Aorta (tissue), 5 donors: ENCODE measurements around the gene CFAP61. TPM values are rescaled to one million over a fixed set of nuclear protein-coding genes. Genes with fewer than 3 reads are reported as not detected.
"Not testable (repeated sequence)": the region's sequence is repeated elsewhere in the genome, so short reads cannot be mapped to it uniquely, and the experiment has no call there.

Experiments used
- ATAC-seq: fragments of 200-7000 bp; cut with Tn5 transposase; one replicate; pipeline ENCODE4 v1.9.1; 2022; ENCODE audit warnings: moderate library complexity; ENCODE audit not compliant: low FRiP score
- DNase-seq, 2 donors: peaks; one replicate each; pipeline ENCODE4 v3.0.0-alpha.2; 2020
- H3K27ac ChIP-seq, 2 donors: one replicate each; pipeline ENCODE4 v1.5.1; 2013; ENCODE audit warnings: low read length in 2 of 2, mild to moderate bottlenecking in 2 of 2, moderate library complexity in 2 of 2, control low read depth in 1 of 2, inconsistent platforms in 1 of 2, low read depth in 1 of 2
- H3K27me3 ChIP-seq, 2 donors: one replicate each; pipeline ENCODE4 v1.6.1; 2013; ENCODE audit warnings: control low read depth in 1 of 2, low read length in 1 of 2, mild to moderate bottlenecking in 1 of 2, moderate library complexity in 1 of 2; ENCODE audit not compliant: insufficient read depth in 2 of 2, control insufficient read depth in 1 of 2
- H3K36me3 ChIP-seq, 2 donors: one replicate each; pipeline ENCODE4 v1.6.1; 2013; ENCODE audit warnings: control low read depth in 1 of 2, low read length in 1 of 2, mild to moderate bottlenecking in 1 of 2; ENCODE audit not compliant: insufficient read depth in 2 of 2, control insufficient read depth in 1 of 2
- H3K4me1 ChIP-seq, 2 donors: one replicate each; pipeline ENCODE4 v1.6.1; 2013; ENCODE audit warnings: low read length in 2 of 2, control low read depth in 1 of 2, mild to moderate bottlenecking in 1 of 2, moderate library complexity in 1 of 2; ENCODE audit not compliant: insufficient read depth in 2 of 2, control insufficient read depth in 1 of 2
- H3K4me3 ChIP-seq, 2 donors: one replicate each; pipeline ENCODE4 v1.5.1; 2013; ENCODE audit warnings: low read length in 2 of 2, control low read depth in 1 of 2, mild to moderate bottlenecking in 1 of 2
- H3K9me3 ChIP-seq: one replicate; pipeline ENCODE4 v1.6.1; 2013; ENCODE audit warnings: mild to moderate bottlenecking, low read length; ENCODE audit not compliant: control insufficient read depth
- WGBS, 2 donors: extraction: QIAGEN DNeasy Blood & Tissue Kit; methylation state at CpG; one replicate each; pipeline ENCODE4 v1.1.7; 2013; 5-methylcytosine and 5-hydroxymethylcytosine counted together
- intact Hi-C, 2 donors: fragments of 100-400 bp; cut with DNase I; formaldehyde crosslinking; loops; one replicate each; pipeline versions ENCODE4 v1.14.2 to v1.15.0; 2022
- polyA plus RNA-seq, 2 donors: library from polyadenylated mRNA; stranded (reverse); fragments of 200-250 nt; gene quantifications; one replicate each; pipeline ENCODE4 v1.2.3, GENCODE V29; 2013
- total RNA-seq, 2 donors: library from RNA; stranded (reverse); fragmentation: NEBNext Ultra II Directional; extraction: Animal tissue kit (Norgen Biotek cat#: 25700); gene quantifications; one replicate each; pipeline ENCODE4 v1.2.1, GENCODE V29; 2021
- donor health status: healthy with polysubstance abuse.
- donor health status: Bipolar disorder and iron deficiency.
- donor health status: DM: no; HTN: no; CAD: no.
- donor health status: DM: no; HTN: no; CAD: no.
- donor health status: DM: yes; HTN: yes; CAD: no.

CFAP61 gene
- total and polyA plus RNA-seq, 4 donors: 0.18 to 2.0 (median 0.91) TPM; not detected in 1

DNA sequence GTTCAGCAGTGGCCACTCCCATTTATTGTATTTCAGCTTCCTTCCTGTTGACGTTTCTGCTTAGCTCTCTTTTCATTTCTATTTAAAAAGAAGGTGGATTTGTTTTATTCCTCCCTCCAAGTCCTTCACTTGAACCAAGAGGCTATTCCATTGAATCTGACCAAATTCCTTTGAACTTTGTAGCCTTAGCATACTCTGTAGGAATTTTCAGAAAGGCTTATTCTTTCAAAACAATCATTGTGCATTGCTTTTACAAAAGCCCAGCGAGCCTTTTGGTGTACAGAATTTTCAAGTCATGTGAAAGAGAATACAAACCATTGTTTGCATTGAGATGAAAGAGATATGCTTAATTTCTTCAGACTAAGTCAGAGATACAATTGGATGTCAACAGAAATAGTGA lies 164.6 kb downstream of the CFAP61 start:
- intact Hi-C loops: no loop called here
- H3K27me3 ChIP-seq: no peaks in the 10 kb centered on the region
- H3K4me1 ChIP-seq: no peaks in the 10 kb centered on the region
- H3K27ac ChIP-seq: no peak overlapping the region
- no peaks in the 10 kb centered on the region for H3K36me3 ChIP-seq
- DNase-seq (no peak), ATAC-seq (no peak)
- no peak overlapping the region for H3K4me3 ChIP-seq
- peaks cover 1% of the 10 kb centered on the region for H3K9me3 ChIP-seq
- 47% methylated on average over 2 of the region's 2 CpGs for WGBS, 2 donors

GRCh38 chr20:20217621-20218020 lies 165.3 kb downstream of the CFAP61 start:
- Histone ChIP-seq H3K9me3 (peaks cover 1% of the 10 kb centered on the region), H3K27me3 (no peaks in the 10 kb centered on the region), H3K27ac (no peak overlapping the region), H3K4me1 (no peaks in the 10 kb centered on the region), H3K36me3 (no peaks in the 10 kb centered on the region), H3K4me3 (no peak overlapping the region)
- intact Hi-C loops: no loop called here
- ATAC-seq (no peak), DNase-seq (no peak)
- 20 to 41% methylated on average over 1 of the region's 1 CpG for WGBS, 2 donors

- H3K36me3 ChIP-seq, intact Hi-C loops, H3K27ac ChIP-seq, H3K27me3 ChIP-seq, H3K4me3 ChIP-seq, H3K4me1 ChIP-seq, H3K9me3 ChIP-seq, ATAC-seq, DNase-seq: not testable (repeated sequence)
- 79 to 83% methylated on average over 4 of the region's 4 CpGs for WGBS, 2 donors
Measured at GRCh38 chr20:20218106-20218505, 165.8 kb downstream of the CFAP61 start.

- no peak overlapping the region for H3K4me3 ChIP-seq
- WGBS, 2 donors: 86 to 88% methylated on average over 2 of the region's 2 CpGs
- no peaks in the 10 kb centered on the region for H3K36me3 ChIP-seq
- intact Hi-C loops: no loop called here
- H3K27me3 ChIP-seq: no peaks in the 10 kb centered on the region
- DNase-seq (no peak), ATAC-seq (no peak)
- no peaks in the 10 kb centered on the region for H3K4me1 ChIP-seq
- H3K9me3 ChIP-seq: peaks cover 1% of the 10 kb centered on the region
- H3K27ac ChIP-seq: no peak overlapping the region
Measured at GRCh38 chr20:20219016-20219415, 166.7 kb downstream of the CFAP61 start.

- WGBS, 2 donors: 79 to 84% methylated on average over 5 of the region's 5 CpGs
- H3K27ac ChIP-seq: no peak overlapping the region
Measured at GRCh38 chr20:20220134-20220533, 167.8 kb downstream of the CFAP61 start.

GRCh38 chr20:20223981-20224380 lies 171.6 kb downstream of the CFAP61 start:
- Histone ChIP-seq H3K9me3 (no peaks in the 10 kb centered on the region), H3K4me1 (no peaks in the 10 kb centered on the region), H3K27me3 (no peaks in the 10 kb centered on the region), H3K36me3 (no peaks in the 10 kb centered on the region), H3K27ac (no peak overlapping the region), H3K4me3 (no peak overlapping the region)
- ATAC-seq (no peak), DNase-seq (no peak)
- WGBS, 2 donors: 79 to 85% methylated on average over 5 of the region's 5 CpGs
- intact Hi-C loops: no loop called here

More at GRCh38 chr20:20220134-20220533, 167.8 kb downstream of the CFAP61 start:
- no peak for DNase-seq
- ATAC-seq: no peak
- no peaks in the 10 kb centered on the region for H3K27me3 ChIP-seq
- no peaks in the 10 kb centered on the region for H3K36me3 ChIP-seq
- H3K4me1 ChIP-seq: no peaks in the 10 kb centered on the region
- intact Hi-C loops: no loop called here
- H3K4me3 ChIP-seq: no peak overlapping the region
- H3K9me3 ChIP-seq: peaks cover 1% of the 10 kb centered on the region

DNA sequence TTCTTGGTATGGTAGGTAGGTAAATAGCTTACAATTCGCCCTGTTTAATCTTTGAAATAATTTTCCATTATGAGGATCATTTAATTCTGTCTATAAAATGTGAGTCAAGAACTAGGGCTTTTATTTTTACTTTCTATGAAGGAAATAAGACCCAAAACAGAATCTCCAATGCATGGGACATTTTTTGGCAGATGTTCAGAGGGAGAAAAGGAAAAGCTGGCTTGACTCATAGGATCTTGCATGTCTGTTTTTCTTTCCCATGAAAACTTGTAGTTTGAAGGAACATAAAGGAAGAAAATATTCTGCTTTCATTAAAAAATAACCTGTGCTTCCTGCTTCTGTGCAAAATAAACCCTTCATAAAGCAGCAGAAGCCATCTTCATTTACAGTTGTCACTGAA lies 172.5 kb downstream of the CFAP61 start:
- intact Hi-C loops: no loop called here

DNA sequence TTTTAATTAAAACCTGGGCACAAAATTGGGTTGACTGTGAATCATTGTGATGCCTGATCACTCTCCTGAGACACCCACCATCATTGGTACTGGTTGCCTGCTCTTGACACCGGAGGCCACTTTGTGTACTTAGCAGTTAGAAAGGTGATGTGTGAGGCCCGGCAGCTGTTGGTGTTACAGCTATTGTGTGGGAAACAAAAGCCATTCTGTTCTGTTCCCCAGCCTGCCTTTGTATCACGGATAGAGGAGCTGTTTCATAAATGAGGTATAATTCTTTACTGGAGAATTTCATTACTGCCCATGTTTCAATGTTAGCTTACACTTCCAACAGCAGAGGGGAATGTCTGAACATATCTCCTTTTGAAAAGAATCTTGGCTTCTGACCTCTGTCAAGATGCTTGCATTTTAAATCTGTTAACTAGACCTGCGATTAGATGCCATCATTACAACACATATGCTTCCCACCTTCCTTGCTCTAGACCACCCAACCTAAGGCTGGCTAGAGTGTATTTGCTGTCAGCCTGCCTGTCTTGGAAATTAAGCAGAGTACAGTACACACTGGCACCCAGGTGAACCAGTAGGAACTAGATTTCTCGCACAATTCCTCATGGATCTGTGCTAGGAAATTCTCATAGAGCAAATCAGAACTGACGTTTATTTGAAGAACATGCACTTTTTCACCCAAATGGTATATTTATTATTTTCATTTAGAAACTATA lies 173.2 kb downstream of the CFAP61 start:
- 48 to 54% methylated on average over 6 of the region's 6 CpGs for WGBS, 2 donors
- no peaks in the 10 kb centered on the region for H3K9me3 ChIP-seq

More for the DNA sequence above, 172.5 kb downstream of the CFAP61 start:
- H3K27ac ChIP-seq: no peak overlapping the region
- no peaks in the 10 kb centered on the region for H3K27me3 ChIP-seq
- no peaks in the 10 kb centered on the region for H3K9me3 ChIP-seq
- H3K36me3 ChIP-seq: no peaks in the 10 kb centered on the region
- H3K4me1 ChIP-seq: no peaks in the 10 kb centered on the region
- ATAC-seq: no peak
- 60 to 65% methylated on average over 1 of the region's 1 CpG for WGBS, 2 donors
- H3K4me3 ChIP-seq: no peak overlapping the region
- DNase-seq: no peak

DNA sequence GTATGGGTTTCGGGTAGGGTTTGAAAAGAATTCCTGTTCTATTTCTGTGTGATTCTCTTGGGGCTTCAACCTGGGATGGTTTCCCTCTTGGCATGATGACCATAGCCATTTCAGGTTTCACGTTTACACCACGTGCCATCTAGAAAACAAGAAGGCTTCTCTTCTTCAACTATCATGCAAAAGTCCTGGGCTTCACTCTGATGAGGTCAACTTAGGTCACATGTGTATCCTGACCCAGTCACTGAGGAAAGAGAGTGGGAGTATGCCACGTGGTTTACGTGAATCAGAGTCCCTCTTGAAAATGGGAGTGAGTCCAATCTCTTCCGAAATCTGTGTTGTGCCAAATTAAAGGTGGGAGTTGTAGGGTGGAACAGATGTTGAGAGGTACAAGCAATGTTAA lies 174.2 kb downstream of the CFAP61 start:
- intact Hi-C loops: no loop called here

More for the DNA sequence above, 173.2 kb downstream of the CFAP61 start:
- no peak for ATAC-seq
- Histone ChIP-seq H3K4me3 (no peak overlapping the region), H3K27me3 (no peaks in the 10 kb centered on the region), H3K27ac (no peak overlapping the region), H3K4me1 (no peaks in the 10 kb centered on the region), H3K36me3 (no peaks in the 10 kb centered on the region)
- no peak for DNase-seq
- intact Hi-C loops: no loop called here

More for the DNA sequence above, 174.2 kb downstream of the CFAP61 start:
- DNase-seq: no peak
- no peaks in the 10 kb centered on the region for H3K27me3 ChIP-seq
- no peak overlapping the region for H3K4me3 ChIP-seq
- H3K4me1 ChIP-seq: no peaks in the 10 kb centered on the region
- H3K9me3 ChIP-seq: no peaks in the 10 kb centered on the region
- no peak for ATAC-seq
- no peak overlapping the region for H3K27ac ChIP-seq
- WGBS, 2 donors: 84 to 87% methylated on average over 6 of the region's 6 CpGs
- H3K36me3 ChIP-seq: no peaks in the 10 kb centered on the region
